Activated CD4-positive, alpha-beta T cell treated with anti-CD3 and anti-CD28 coated beads, Interleukin-2, amount 50 U/mL, for 1 hour (primary cell): Measurements from ENCODE around the gene ZNF429.
"Not testable (repeated sequence)": the region's sequence is repeated elsewhere in the genome, so short reads cannot be mapped to it uniquely, and the experiment has no call there.

Experiments
- DNase-seq: peaks from one replicate; pipeline ENCODE4 v3.0.0-alpha.2; 2020

The ZNF429 gene

GRCh38 chr19:21593502-21593901, 88.1 kb downstream of the ZNF429 start:
- DNase-seq, result no peak

- DNase-seq, result no peak
Measured at GRCh38 chr19:21593934-21594820, 88.8 kb downstream of the ZNF429 start.

- DNase-seq, result no peak
Measured at GRCh38 chr19:21595185-21595584, 89.8 kb downstream of the ZNF429 start.

- DNase-seq, result no peak
Measured at GRCh38 chr19:21602082-21602658, 96.8 kb downstream of the ZNF429 start.

- DNase-seq, result not testable (repeated sequence)
Measured at GRCh38 chr19:21602659-21603430, 97.4 kb downstream of the ZNF429 start.

GRCh38 chr19:21603431-21604231, 98.2 kb downstream of the ZNF429 start:
- no peak for DNase-seq

GRCh38 chr19:21604351-21604926, 99.0 kb downstream of the ZNF429 start:
- DNase-seq, result no peak
